SU-DHL-6 (cell line): Measurements from ENCODE around the gene ZMIZ1.

ENCODE experiments used
- CTCF ChIP-seq: fragments of 200-600 bp; sonication (generic); IDR thresholded peaks from one replicate; pipeline ENCODE4 v1.5.1; 2017; ENCODE audit warnings: antibody characterized with exemption, mild to moderate bottlenecking, low read length, moderate library complexity; ENCODE audit not compliant: insufficient read depth, poor library complexity, severe bottlenecking
- EZH2phosphoT487 ChIP-seq: fragments of 200-600 bp; sonication (generic), shearing (Covaris generic); conservative IDR thresholded peaks from 2 replicates; pipeline ENCODE4 v1.6.1; 2018; ENCODE audit warnings: mild to moderate bottlenecking, antibody characterized with exemption, low read length, moderate library complexity, mixed read lengths

GRCh38 chr10:79149345-79149661, 80.5 kb downstream of the ZMIZ1 start:
- TF ChIP-seq CTCF (no peak), EZH2phosphoT487 (no peak)
